ENCODE measurements around the gene LUC7L3.

GRCh38 chr17:50769884-50770283 lies 50.5 kb downstream of the LUC7L3 start:
- TF ChIP-seq CTCF (IDR thresholded peaks at IDR 0.05; ENCODE audit: borderline replicate concordance, extremely low read depth, low read length, poor library complexity, severe bottlenecking) (no peak), EZH2 (IDR thresholded peaks at IDR 0.05; ENCODE audit: borderline replicate concordance, low read depth, low read length, severe bottlenecking) (no peak)
